Liver (tissue), 9 donors: ENCODE data around the gene SPATS2. TPM values are rescaled to one million over a fixed set of nuclear protein-coding genes. Genes with fewer than 3 reads are reported as not detected.

Source experiments
- DNase-seq: peaks from one replicate; pipeline ENCODE4 v3.0.0-alpha.2; 2017; ENCODE audit warnings: low spot score
- H3K27ac ChIP-seq, 2 donors: one replicate each; pipeline ENCODE4 v1.7.0; 2013; ENCODE audit warnings: inconsistent platforms in 2 of 2, low read length in 2 of 2, control low read depth in 1 of 2, low read depth in 1 of 2, mild to moderate bottlenecking in 1 of 2
- H3K27me3 ChIP-seq, 4 donors: one replicate each; pipeline versions ENCODE4 v1.6.1 to v1.7.0; 2013; ENCODE audit warnings: low read length in 3 of 4, inconsistent platforms in 1 of 4, mild to moderate bottlenecking in 1 of 4, moderate library complexity in 1 of 4; ENCODE audit not compliant: control insufficient read depth in 4 of 4, insufficient read depth in 4 of 4
- H3K36me3 ChIP-seq, 4 donors: one replicate each; pipeline versions ENCODE4 v1.6.1 to v1.7.0; 2013; ENCODE audit warnings: low read length in 3 of 4, mild to moderate bottlenecking in 3 of 4, low read depth in 1 of 4, moderate library complexity in 1 of 4; ENCODE audit not compliant: control insufficient read depth in 4 of 4, insufficient read depth in 3 of 4
- H3K4me1 ChIP-seq, 4 donors: one replicate each; pipeline versions ENCODE4 v1.6.1 to v1.7.0; 2013; ENCODE audit warnings: low read length in 3 of 4, mild to moderate bottlenecking in 3 of 4, moderate library complexity in 1 of 4; ENCODE audit not compliant: control insufficient read depth in 4 of 4, insufficient read depth in 4 of 4
- H3K4me3 ChIP-seq, 3 donors: one replicate each; pipeline versions ENCODE4 v1.6.1 to v1.7.0; 2013; ENCODE audit warnings: low read length in 3 of 3, control low read depth in 1 of 3, low read depth in 1 of 3, mild to moderate bottlenecking in 1 of 3
- H3K9ac ChIP-seq, 2 donors: one replicate each; pipeline ENCODE4 v1.7.0; 2013; ENCODE audit warnings: low read length in 2 of 2, mild to moderate bottlenecking in 2 of 2, moderate library complexity in 2 of 2, control low read depth in 1 of 2, low read depth in 1 of 2
- H3K9me3 ChIP-seq, 4 donors: one replicate each; pipeline versions ENCODE4 v1.6.1 to v1.7.0; 2013; ENCODE audit warnings: low read length in 3 of 4; ENCODE audit not compliant: control insufficient read depth in 4 of 4
- EGR1 ChIP-seq, 2 donors: IDR thresholded peaks; 2 replicates each; pipeline ENCODE4 v1.6.1; 2016 to 2018; ENCODE audit warnings: antibody characterized with exemption in 2 of 2, low read depth in 2 of 2
- FOXA1 ChIP-seq: IDR thresholded peaks from 2 replicates; pipeline ENCODE4 v1.6.1; 2016; ENCODE audit warnings: antibody characterized with exemption
- FOXA2 ChIP-seq: IDR thresholded peaks from 2 replicates; pipeline ENCODE4 v1.6.1; 2016; ENCODE audit warnings: antibody characterized with exemption
- GABPA ChIP-seq, 2 donors: IDR thresholded peaks in 1 of 2; conservative IDR thresholded peaks in 1 of 2; 2 replicates each; pipeline ENCODE4 v1.6.1; 2016; ENCODE audit warnings: antibody characterized with exemption in 2 of 2, mild to moderate bottlenecking in 1 of 2, moderate library complexity in 1 of 2
- HNF4A ChIP-seq, 2 donors: conservative IDR thresholded peaks; 2 replicates each; pipeline ENCODE4 v1.6.1; 2016; ENCODE audit warnings: antibody characterized with exemption in 2 of 2, mild to moderate bottlenecking in 2 of 2
- HNF4G ChIP-seq: IDR thresholded peaks from 2 replicates; pipeline ENCODE4 v1.6.1; 2016; ENCODE audit warnings: antibody characterized with exemption
- JUND ChIP-seq, 2 donors: IDR thresholded peaks; 2 replicates each; pipeline ENCODE4 v1.6.1; 2016; ENCODE audit warnings: antibody characterized with exemption in 2 of 2
- NR2F2 ChIP-seq: IDR thresholded peaks from 2 replicates; pipeline ENCODE4 v1.6.1; 2016; ENCODE audit warnings: antibody characterized with exemption
- RAD21 ChIP-seq, 2 donors: IDR thresholded peaks; 2 replicates each; pipeline ENCODE4 v1.6.1; 2016; ENCODE audit warnings: antibody characterized with exemption in 2 of 2, mild to moderate bottlenecking in 2 of 2
- RXRA ChIP-seq, 2 donors: IDR thresholded peaks; 2 replicates each; pipeline ENCODE4 v1.6.1; 2017 to 2018; ENCODE audit warnings: antibody characterized with exemption in 2 of 2, mild to moderate bottlenecking in 1 of 2
- SP1 ChIP-seq: IDR thresholded peaks from 2 replicates; pipeline ENCODE4 v1.6.1; 2018; ENCODE audit warnings: antibody characterized with exemption, mild to moderate bottlenecking
- TAF1 ChIP-seq: conservative IDR thresholded peaks from 2 replicates; pipeline ENCODE4 v1.6.1; 2016; ENCODE audit warnings: antibody characterized with exemption, mild to moderate bottlenecking
- YY1 ChIP-seq: IDR thresholded peaks from 2 replicates; pipeline ENCODE4 v1.6.1; 2016; ENCODE audit warnings: antibody characterized with exemption, mild to moderate bottlenecking
- WGBS: extraction: QIAGEN DNeasy Blood & Tissue Kit; methylation state at CpG from one replicate; pipeline ENCODE4 v1.1.7; 2013; 5-methylcytosine and 5-hydroxymethylcytosine counted together
- polyA plus RNA-seq, 2 donors: library from polyadenylated mRNA; stranded (reverse) in 1 of 2; unstranded in 1 of 2; fragments of 200-250 nt in 1 of 2; fragments of >200 nt in 1 of 2; fragmentation: Nextera tagmentation in 1 of 2; extraction: Ambion mirVana in 1 of 2; gene quantifications; one replicate each; pipeline versions ENCODE4 v1.2.1 to v1.2.3, GENCODE V29; 2013 to 2015
- total RNA-seq, 2 donors: library from RNA; depleted of rRNA; stranded (reverse); fragments of >200 nt; gene quantifications; one replicate each; pipeline ENCODE4 v1.2.3, GENCODE V29; 2014
- TF ChIP-seq, protein P1 (sequence below): fragments of 150-350 bp; IDR thresholded peaks from 2 replicates; pipeline ENCODE4 v1.5.1; 2017; ENCODE audit warnings: improper control_type of control experiment, low read depth, low read length; ENCODE audit not compliant: missing input control
- TF ChIP-seq, protein P2 (sequence below): IDR thresholded peaks from 2 replicates; pipeline ENCODE4 v1.6.1; 2016; ENCODE audit warnings: antibody characterized with exemption, mild to moderate bottlenecking
- TF ChIP-seq, protein P3 (sequence below): IDR thresholded peaks from 2 replicates; pipeline ENCODE4 v1.6.1; 2016; ENCODE audit warnings: antibody characterized with exemption
- donor health status: healthy.
- donor health status: healthy.
- donor health status: healthy.
- donor health status: healthy.
- donor health status: healthy.

SPATS2 gene
- total and polyA plus RNA-seq, 4 donors, result 2.4 to 5.2 (median 4.5) TPM

DNA sequence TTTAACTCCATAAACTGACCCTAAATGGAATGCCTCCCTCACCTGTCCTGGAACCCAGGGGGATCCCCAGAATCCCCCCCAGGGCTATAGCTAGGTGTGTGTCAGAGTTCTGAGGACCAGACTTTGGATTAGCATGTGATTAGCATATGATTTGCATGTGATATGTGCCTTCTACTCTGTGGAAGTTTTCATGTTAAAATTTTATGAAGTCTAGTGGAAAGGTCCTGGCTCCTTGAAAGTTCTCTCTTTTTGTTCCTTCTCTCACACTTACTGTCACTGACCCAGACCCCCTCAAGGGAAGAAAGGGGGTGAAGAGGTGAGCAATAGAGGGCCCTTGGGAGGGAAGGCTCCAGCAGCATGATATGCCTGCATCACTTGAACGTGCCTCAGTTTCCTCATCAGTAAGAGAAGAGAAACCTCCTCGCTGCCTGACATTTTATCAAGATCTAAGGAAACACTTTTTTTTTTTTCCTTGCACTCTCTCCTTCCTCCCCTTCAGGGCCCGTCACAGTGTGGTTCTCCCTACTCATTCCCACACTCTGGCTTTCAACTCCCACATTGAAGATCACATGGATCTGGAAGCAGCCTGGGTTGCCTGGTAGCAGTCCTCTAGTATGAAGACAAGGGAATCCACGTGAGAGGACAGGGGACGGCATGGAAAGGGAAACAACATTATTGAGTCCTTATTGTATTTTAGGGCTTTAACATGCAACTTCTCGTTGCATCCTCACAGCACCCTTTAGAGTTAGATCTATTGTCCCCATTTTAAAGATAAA lies 27.0 kb upstream of the SPATS2 start:
- TF ChIP-seq HNF4A (conservative IDR thresholded peaks at IDR 0.05) (no peak), YY1 (no peak), RAD21 (IDR thresholded peaks at IDR 0.05) (no peak), RXRA (IDR thresholded peaks at IDR 0.05) (no peak), GABPA (IDR thresholded peaks at IDR 0.05 in 1 of 2, conservative IDR thresholded peaks at IDR 0.05 in 1 of 2) (no peak), FOXA2 (no peak), NR2F2 (no peak), FOXA1 (no peak), JUND (IDR thresholded peaks at IDR 0.05) (no peak), SP1 (no peak), HNF4G (no peak), TAF1 (no peak), EGR1 (IDR thresholded peaks at IDR 0.05; ENCODE audit: low read depth in 2 of 2) (no peak)
- TF ChIP-seq, protein P1, sequence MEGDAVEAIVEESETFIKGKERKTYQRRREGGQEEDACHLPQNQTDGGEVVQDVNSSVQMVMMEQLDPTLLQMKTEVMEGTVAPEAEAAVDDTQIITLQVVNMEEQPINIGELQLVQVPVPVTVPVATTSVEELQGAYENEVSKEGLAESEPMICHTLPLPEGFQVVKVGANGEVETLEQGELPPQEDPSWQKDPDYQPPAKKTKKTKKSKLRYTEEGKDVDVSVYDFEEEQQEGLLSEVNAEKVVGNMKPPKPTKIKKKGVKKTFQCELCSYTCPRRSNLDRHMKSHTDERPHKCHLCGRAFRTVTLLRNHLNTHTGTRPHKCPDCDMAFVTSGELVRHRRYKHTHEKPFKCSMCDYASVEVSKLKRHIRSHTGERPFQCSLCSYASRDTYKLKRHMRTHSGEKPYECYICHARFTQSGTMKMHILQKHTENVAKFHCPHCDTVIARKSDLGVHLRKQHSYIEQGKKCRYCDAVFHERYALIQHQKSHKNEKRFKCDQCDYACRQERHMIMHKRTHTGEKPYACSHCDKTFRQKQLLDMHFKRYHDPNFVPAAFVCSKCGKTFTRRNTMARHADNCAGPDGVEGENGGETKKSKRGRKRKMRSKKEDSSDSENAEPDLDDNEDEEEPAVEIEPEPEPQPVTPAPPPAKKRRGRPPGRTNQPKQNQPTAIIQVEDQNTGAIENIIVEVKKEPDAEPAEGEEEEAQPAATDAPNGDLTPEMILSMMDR, result no peak
- TF ChIP-seq, protein P2, sequence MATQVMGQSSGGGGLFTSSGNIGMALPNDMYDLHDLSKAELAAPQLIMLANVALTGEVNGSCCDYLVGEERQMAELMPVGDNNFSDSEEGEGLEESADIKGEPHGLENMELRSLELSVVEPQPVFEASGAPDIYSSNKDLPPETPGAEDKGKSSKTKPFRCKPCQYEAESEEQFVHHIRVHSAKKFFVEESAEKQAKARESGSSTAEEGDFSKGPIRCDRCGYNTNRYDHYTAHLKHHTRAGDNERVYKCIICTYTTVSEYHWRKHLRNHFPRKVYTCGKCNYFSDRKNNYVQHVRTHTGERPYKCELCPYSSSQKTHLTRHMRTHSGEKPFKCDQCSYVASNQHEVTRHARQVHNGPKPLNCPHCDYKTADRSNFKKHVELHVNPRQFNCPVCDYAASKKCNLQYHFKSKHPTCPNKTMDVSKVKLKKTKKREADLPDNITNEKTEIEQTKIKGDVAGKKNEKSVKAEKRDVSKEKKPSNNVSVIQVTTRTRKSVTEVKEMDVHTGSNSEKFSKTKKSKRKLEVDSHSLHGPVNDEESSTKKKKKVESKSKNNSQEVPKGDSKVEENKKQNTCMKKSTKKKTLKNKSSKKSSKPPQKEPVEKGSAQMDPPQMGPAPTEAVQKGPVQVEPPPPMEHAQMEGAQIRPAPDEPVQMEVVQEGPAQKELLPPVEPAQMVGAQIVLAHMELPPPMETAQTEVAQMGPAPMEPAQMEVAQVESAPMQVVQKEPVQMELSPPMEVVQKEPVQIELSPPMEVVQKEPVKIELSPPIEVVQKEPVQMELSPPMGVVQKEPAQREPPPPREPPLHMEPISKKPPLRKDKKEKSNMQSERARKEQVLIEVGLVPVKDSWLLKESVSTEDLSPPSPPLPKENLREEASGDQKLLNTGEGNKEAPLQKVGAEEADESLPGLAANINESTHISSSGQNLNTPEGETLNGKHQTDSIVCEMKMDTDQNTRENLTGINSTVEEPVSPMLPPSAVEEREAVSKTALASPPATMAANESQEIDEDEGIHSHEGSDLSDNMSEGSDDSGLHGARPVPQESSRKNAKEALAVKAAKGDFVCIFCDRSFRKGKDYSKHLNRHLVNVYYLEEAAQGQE, result no peak
- TF ChIP-seq, protein P3, sequence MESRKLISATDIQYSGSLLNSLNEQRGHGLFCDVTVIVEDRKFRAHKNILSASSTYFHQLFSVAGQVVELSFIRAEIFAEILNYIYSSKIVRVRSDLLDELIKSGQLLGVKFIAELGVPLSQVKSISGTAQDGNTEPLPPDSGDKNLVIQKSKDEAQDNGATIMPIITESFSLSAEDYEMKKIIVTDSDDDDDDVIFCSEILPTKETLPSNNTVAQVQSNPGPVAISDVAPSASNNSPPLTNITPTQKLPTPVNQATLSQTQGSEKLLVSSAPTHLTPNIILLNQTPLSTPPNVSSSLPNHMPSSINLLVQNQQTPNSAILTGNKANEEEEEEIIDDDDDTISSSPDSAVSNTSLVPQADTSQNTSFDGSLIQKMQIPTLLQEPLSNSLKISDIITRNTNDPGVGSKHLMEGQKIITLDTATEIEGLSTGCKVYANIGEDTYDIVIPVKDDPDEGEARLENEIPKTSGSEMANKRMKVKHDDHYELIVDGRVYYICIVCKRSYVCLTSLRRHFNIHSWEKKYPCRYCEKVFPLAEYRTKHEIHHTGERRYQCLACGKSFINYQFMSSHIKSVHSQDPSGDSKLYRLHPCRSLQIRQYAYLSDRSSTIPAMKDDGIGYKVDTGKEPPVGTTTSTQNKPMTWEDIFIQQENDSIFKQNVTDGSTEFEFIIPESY, result no peak
- Histone ChIP-seq H3K27me3 (peaks cover 0 to 8% (median 2%) of the 10 kb centered on the region in 4 donors), H3K9me3 (no peaks in the 10 kb centered on the region), H3K27ac (no peak overlapping the region), H3K4me1 (peaks cover 10 to 33% (median 22%) of the 10 kb centered on the region in 4 donors), H3K36me3 (no peaks in the 10 kb centered on the region), H3K4me3 (no peak overlapping the region), H3K9ac (no peak overlapping the region)
- WGBS, result 78% methylated on average over 6 of the region's 6 CpGs
- no peak for DNase-seq
